Right lobe of liver (tissue), 6 donors: ENCODE measurements around the gene SLC22A25. TPM values are rescaled to one million over a fixed set of nuclear protein-coding genes. Genes with fewer than 3 reads are reported as not detected.

Experiments
- ATAC-seq, 4 donors: fragments of 200-7000 bp; cut with Tn5 transposase; one replicate each; pipeline ENCODE4 v1.9.1; 2020; ENCODE audit warnings: mild to moderate bottlenecking in 4 of 4, moderate library complexity in 4 of 4
- DNase-seq, 3 donors: peaks; one replicate each; pipeline ENCODE4 v3.0.0-alpha.2; 2020
- H3K27ac ChIP-seq, 3 donors: fragments of 200-600 bp; one replicate each; pipeline ENCODE4 v1.8.0; 2022
- H3K27me3 ChIP-seq, 2 donors: fragments of 200-600 bp; one replicate each; pipeline ENCODE4 v1.8.0; 2022
- H3K36me3 ChIP-seq, 4 donors: fragments of 200-600 bp; sonication (generic) in 1 of 4; one replicate each; pipeline versions ENCODE4 v1.5.1 to v1.8.0; 2017 to 2022; ENCODE audit warnings: control low read depth in 1 of 4
- H3K4me1 ChIP-seq, 4 donors: fragments of 200-600 bp; sonication (generic) in 1 of 4; one replicate each; pipeline versions ENCODE4 v1.5.1 to v1.8.0; 2017 to 2022; ENCODE audit warnings: control low read depth in 1 of 4
- H3K4me3 ChIP-seq, 3 donors: fragments of 200-600 bp; one replicate each; pipeline ENCODE4 v1.8.0; 2022
- H3K9me3 ChIP-seq, 4 donors: fragments of 200-600 bp; sonication (generic) in 1 of 4; one replicate each; pipeline versions ENCODE4 v1.5.1 to v1.8.0; 2017 to 2022; ENCODE audit warnings: control low read depth in 1 of 4
- POLR2A ChIP-seq: fragments of 450-650 bp; IDR thresholded peaks from one replicate; pipeline ENCODE4 v1.6.1; 2017; ENCODE audit warnings: antibody characterized with exemption, mild to moderate bottlenecking
- WGBS: methylation state at CpG from one replicate; pipeline ENCODE4 v1.1.6; 2018; ENCODE audit warnings: low coverage, low lambda C conversion rate; ENCODE audit not compliant: insufficient coverage; ENCODE audit errors: missing lambda C conversion rate; 5-methylcytosine and 5-hydroxymethylcytosine counted together
- intact Hi-C, 2 donors: fragments of 100-400 bp; cut with DNase I; formaldehyde crosslinking; loops; one replicate each; pipeline versions ENCODE4 v1.11.2 to v1.14.1; 2022
- long read RNA-seq: library from polyadenylated mRNA; unstranded; transcript quantifications from one replicate; pipeline ENCODE4 v2.0.0, GENCODE V29; 2019
- total RNA-seq, 6 experiments: library from RNA; depleted of rRNA in 2 of 6; stranded (reverse); fragments of >200 nt in 2 of 6; fragmentation: NEBNext Ultra II Directional in 3 of 6; extraction: Animal tissue kit (Norgen Biotek cat#: 25700) in 3 of 6; gene quantifications; one replicate each; pipeline versions ENCODE4 v1.1.0 to v1.2.4, GENCODE V29; 2016 to 2023
- TF ChIP-seq, protein P1 (sequence below), 4 donors: fragments of 200-600 bp in 3 of 4; fragments of 450-650 bp in 1 of 4; IDR thresholded peaks; one replicate each; pipeline versions ENCODE4 v1.5.1 to v1.8.0; 2016 to 2022; ENCODE audit warnings: antibody characterized with exemption in 4 of 4, mild to moderate bottlenecking in 2 of 4
- donor health status: DM: no; HTN: yes; CAD: no.
- donor health status: DM: no; HTN: no; CAD: no.
- donor health status: DM: no; HTN: no; CAD: no.
- donor health status: DM: no; HTN: yes; CAD: no.
- donor health status: DM: no; HTN: yes; CAD: no.

The SLC22A25 gene
- total RNA-seq = 10 to 100 TPM in 5 of 6 experiments, 1 to 10 TPM in 1; 9.0 to 39.0 (median 14.7) TPM
- long read RNA-seq, partial matches to known transcripts = 7 of 13 reads
- long read RNA-seq, other reads (novel, unspliced or antisense) = 6 of 13 reads

DNA sequence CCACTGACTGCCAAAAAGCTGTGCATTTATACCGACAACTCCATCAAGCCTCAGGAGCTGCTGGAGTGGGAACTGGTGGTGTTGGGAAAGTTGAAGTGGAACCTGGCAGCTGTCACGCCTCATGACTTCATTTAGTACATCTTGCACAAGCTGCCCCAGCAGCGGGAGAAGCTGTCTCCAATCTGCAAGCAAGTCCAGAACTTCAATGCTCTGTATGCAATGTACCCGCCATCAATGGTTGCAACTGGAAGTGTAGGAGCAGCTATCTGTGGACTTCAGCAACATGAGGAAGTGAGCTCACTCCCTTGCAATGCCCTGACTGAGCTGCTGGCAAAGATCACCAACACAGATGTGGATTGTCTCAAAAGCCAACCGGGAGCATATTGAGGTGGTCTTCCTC, at the start of gene SLC22A25:
Gene SLC22A25, minus strand, starts transcription at position 67 of the 400 bp plus-strand sequence. CDS start 13,947 bp downstream, outside the sequence.
- peak; percentile 28 to 63 (median 48) for ATAC-seq
- H3K9me3 ChIP-seq = no peaks in the 10 kb centered on the region

DNA sequence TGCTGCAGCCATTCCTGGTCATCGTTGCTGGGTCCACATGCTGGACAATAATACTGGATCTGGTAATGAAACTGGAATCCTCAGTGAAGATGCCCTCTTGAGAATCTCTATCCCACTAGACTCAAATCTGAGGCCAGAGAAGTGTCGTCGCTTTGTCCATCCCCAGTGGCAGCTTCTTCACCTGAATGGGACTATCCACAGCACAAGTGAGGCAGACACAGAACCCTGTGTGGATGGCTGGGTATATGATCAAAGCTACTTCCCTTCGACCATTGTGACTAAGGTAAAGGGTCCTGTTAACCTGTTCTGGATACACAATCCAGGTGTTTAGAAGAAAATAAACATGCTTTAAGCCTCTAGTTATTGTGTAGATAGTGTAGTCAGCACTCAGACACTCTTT, 46.9 kb upstream of the SLC22A25 start:
- DNase-seq (no peak), ATAC-seq (peak; percentile 56 to 79 (median 68))
- Histone ChIP-seq H3K4me3 (peak overlapping the region in 2 of 3 donors; percentile 45 to 50), H3K36me3 (no peaks in the 10 kb centered on the region), H3K9me3 (no peaks in the 10 kb centered on the region), H3K27ac (peak overlapping the region; percentile 49 to 79 (median 74)), H3K4me1 (peaks cover 0 to 20% (median 0%) of the 10 kb centered on the region in 4 donors), H3K27me3 (no peaks in the 10 kb centered on the region)
- WGBS = 24% methylated on average over 4 of the region's 4 CpGs
- intact Hi-C loops = no loop called here
- TF ChIP-seq POLR2A = no peak
- TF ChIP-seq, protein P1, sequence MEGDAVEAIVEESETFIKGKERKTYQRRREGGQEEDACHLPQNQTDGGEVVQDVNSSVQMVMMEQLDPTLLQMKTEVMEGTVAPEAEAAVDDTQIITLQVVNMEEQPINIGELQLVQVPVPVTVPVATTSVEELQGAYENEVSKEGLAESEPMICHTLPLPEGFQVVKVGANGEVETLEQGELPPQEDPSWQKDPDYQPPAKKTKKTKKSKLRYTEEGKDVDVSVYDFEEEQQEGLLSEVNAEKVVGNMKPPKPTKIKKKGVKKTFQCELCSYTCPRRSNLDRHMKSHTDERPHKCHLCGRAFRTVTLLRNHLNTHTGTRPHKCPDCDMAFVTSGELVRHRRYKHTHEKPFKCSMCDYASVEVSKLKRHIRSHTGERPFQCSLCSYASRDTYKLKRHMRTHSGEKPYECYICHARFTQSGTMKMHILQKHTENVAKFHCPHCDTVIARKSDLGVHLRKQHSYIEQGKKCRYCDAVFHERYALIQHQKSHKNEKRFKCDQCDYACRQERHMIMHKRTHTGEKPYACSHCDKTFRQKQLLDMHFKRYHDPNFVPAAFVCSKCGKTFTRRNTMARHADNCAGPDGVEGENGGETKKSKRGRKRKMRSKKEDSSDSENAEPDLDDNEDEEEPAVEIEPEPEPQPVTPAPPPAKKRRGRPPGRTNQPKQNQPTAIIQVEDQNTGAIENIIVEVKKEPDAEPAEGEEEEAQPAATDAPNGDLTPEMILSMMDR (IDR thresholded peaks at IDR 0.05) = no peak

More for the DNA sequence above, at the start of gene SLC22A25:
- 16% methylated on average over 4 of the region's 5 CpGs for WGBS
- H3K4me1 ChIP-seq = peaks cover 0 to 23% (median 7%) of the 10 kb centered on the region in 4 donors
- H3K27ac ChIP-seq = peak within 1 kb of the TSS; percentile 52 to 96 (median 74)
- H3K27me3 ChIP-seq = no peaks in the 10 kb centered on the region
- intact Hi-C loops = no loop called here
- peak within 1 kb of the TSS; percentile 35 to 77 (median 61) for H3K4me3 ChIP-seq
- H3K36me3 ChIP-seq = peaks cover 0 to 6% (median under 1%) of the 10 kb centered on the region in 4 donors
- peak; percentile 63 for TF ChIP-seq POLR2A
- TF ChIP-seq, protein P1 (IDR thresholded peaks at IDR 0.05) = no peak
- peak; percentile 65 to 87 (median 84) for DNase-seq

DNA sequence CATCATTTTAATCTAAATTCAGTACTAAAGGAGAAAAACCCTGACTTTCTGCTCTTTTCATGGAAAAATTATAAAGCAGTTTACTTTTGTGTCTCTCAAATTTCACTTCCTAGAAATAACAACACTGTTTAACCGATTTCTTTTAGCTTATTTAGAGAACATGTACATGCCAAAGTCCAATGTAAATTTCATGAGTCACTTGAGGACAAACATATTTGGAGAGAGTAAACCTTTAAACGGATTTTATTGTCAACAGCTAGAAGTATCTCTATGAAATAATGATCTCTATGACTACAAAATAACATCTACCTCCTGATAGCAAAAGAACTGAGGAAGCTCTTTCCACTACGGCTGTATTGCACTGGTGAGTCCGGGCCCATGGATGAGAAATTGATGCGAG, 46.3 kb upstream of the SLC22A25 start:
- Histone ChIP-seq H3K9me3 (no peaks in the 10 kb centered on the region), H3K4me3 (peak overlapping the region in 2 of 3 donors; percentile 45 to 50), H3K27me3 (no peaks in the 10 kb centered on the region), H3K27ac (peak overlapping the region; percentile 49 to 79 (median 74)), H3K4me1 (peaks cover 0 to 20% (median 0%) of the 10 kb centered on the region in 4 donors), H3K36me3 (no peaks in the 10 kb centered on the region)
- DNase-seq = no peak
- intact Hi-C loops = no loop called here
- ATAC-seq = peak; percentile 73 to 91 (median 84)
- TF ChIP-seq, protein P1 (IDR thresholded peaks at IDR 0.05) = no peak
- no peak for TF ChIP-seq POLR2A
- WGBS = 20% methylated on average over 5 of the region's 5 CpGs

DNA sequence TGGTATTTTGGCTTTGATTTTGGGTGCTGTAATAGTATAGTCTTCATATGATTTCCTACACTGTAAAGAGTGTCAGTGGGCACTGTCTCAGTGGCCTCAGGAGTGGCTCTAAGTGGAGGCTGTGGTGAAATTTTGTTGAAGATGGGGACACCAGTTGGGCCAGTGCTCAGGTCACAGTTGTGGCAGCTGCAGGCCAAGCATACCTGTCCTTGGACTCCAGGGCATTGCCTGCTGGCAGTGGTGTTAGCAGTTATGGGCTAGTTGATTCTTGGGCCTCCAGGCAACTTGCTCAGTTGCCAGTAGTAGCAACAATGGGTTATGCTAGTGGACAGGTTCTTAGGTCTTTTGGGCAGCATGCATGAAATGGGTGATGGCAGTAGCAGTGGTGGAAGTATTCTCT, 39.2 kb upstream of the SLC22A25 start:
- Histone ChIP-seq H3K27ac (no peak overlapping the region), H3K4me1 (peaks cover 0 to 10% (median 0%) of the 10 kb centered on the region in 4 donors), H3K4me3 (no peak overlapping the region), H3K27me3 (no peaks in the 10 kb centered on the region), H3K36me3 (no peaks in the 10 kb centered on the region), H3K9me3 (no peaks in the 10 kb centered on the region)
- no peak for DNase-seq
- ATAC-seq = peak; percentile 20 to 76 (median 46)
- intact Hi-C loops = no loop called here
- TF ChIP-seq POLR2A = no peak
- TF ChIP-seq, protein P1 (IDR thresholded peaks at IDR 0.05) = no peak

DNA sequence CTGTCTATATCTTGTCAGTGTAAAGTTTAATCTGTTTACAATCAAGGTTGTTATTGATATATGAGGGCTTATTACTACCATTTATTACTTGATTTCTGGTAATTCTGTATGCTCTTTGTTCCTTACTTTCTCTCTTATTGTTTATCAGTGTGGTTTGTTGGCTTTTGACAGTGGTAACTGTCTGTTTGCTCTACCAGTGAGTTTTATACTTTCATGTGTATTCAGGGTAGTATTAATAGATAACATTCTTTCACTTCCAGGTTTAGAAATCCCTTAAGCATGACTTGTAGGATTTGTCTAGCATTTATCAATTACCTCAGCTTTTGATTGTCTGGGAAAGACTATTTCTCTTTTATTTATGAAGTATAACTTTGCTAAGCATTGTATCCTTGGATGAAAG, 37.5 kb upstream of the SLC22A25 start:
- Histone ChIP-seq H3K27me3 (no peaks in the 10 kb centered on the region), H3K9me3 (no peaks in the 10 kb centered on the region), H3K36me3 (no peaks in the 10 kb centered on the region), H3K4me3 (no peak overlapping the region), H3K27ac (no peak overlapping the region), H3K4me1 (peaks cover 0 to 10% (median 3%) of the 10 kb centered on the region in 4 donors)
- intact Hi-C loops = no loop called here
- ATAC-seq (peak; percentile 33 to 69 (median 47)), DNase-seq (no peak)
- TF ChIP-seq, protein P1 (IDR thresholded peaks at IDR 0.05) = no peak
- TF ChIP-seq POLR2A = no peak
